Spleen (tissue), 11 donors: ENCODE results near the gene ZMYND19. TPM values are rescaled to one million over a fixed set of nuclear protein-coding genes. Genes with fewer than 3 reads are reported as not detected.
A peak's percentile ranks its signal among the peaks of the same experiment; 100 is the strongest.
"Not testable (repeated sequence)": the region's sequence is repeated elsewhere in the genome, so short reads cannot be mapped to it uniquely, and the experiment has no call there.

Experiments used
- DNase-seq: peaks from one replicate; pipeline ENCODE4 v3.0.0-alpha.2; 2020
- H3K27ac ChIP-seq, 8 donors: fragments of 200-600 bp; sonication (generic) in 7 of 8; 1 replicate in 4 of 8; 2 replicates in 4 of 8; pipeline versions ENCODE4 v1.5.0 to v1.8.0; 2016 to 2021; ENCODE audit warnings: inconsistent platforms in 4 of 8, mild to moderate bottlenecking in 4 of 8, moderate library complexity in 1 of 8
- H3K27me3 ChIP-seq, 7 donors: fragments of 200-600 bp; sonication (generic) in 6 of 7; replicated peaks in 1 of 7; 1 replicate in 4 of 7; 2 replicates in 3 of 7; pipeline versions ENCODE4 v1.5.0 to v1.8.0; 2016 to 2021; ENCODE audit warnings: inconsistent platforms in 3 of 7, mild to moderate bottlenecking in 1 of 7
- H3K36me3 ChIP-seq, 6 donors: fragments of 200-600 bp; sonication (generic) in 5 of 6; 1 replicate in 4 of 6; 2 replicates in 2 of 6; pipeline versions ENCODE4 v1.5.0 to v1.8.0; 2016 to 2021; ENCODE audit warnings: inconsistent platforms in 2 of 6
- H3K4me1 ChIP-seq, 6 donors: fragments of 200-600 bp; sonication (generic) in 5 of 6; 1 replicate in 3 of 6; 2 replicates in 3 of 6; pipeline versions ENCODE4 v1.5.0 to v1.8.0; 2016 to 2021; ENCODE audit warnings: inconsistent platforms in 3 of 6
- H3K4me3 ChIP-seq, 8 donors: fragments of 200-600 bp; sonication (generic) in 7 of 8; 1 replicate in 4 of 8; 2 replicates in 4 of 8; pipeline versions ENCODE4 v1.5.0 to v1.8.0; 2016 to 2021; ENCODE audit warnings: inconsistent platforms in 4 of 8, mild to moderate bottlenecking in 4 of 8, moderate library complexity in 2 of 8
- H3K9me3 ChIP-seq, 8 donors: fragments of 200-600 bp; sonication (generic) in 7 of 8; 1 replicate in 4 of 8; 2 replicates in 4 of 8; pipeline versions ENCODE4 v1.5.0 to v1.8.0; 2016 to 2021; ENCODE audit warnings: inconsistent platforms in 4 of 8
- POLR2A ChIP-seq, 3 donors: fragments of 450-650 bp; IDR thresholded peaks; one replicate each; pipeline ENCODE4 v1.5.1; 2017; ENCODE audit warnings: antibody characterized with exemption in 3 of 3, mild to moderate bottlenecking in 1 of 3
- POLR2AphosphoS5 ChIP-seq, 3 donors: sonication (generic); formaldehyde crosslinking; IDR thresholded peaks; one replicate each; pipeline ENCODE4 v1.5.1; 2017; ENCODE audit warnings: antibody characterized with exemption in 3 of 3
- WGBS, 5 donors: extraction: QIAGEN DNeasy Blood & Tissue Kit in 3 of 5; methylation state at CpG; one replicate each; pipeline versions ENCODE4 v1.1.5 to v1.1.7; 2013 to 2018; 5-methylcytosine and 5-hydroxymethylcytosine counted together
- intact Hi-C: fragments of 100-400 bp; cut with DNase I; formaldehyde crosslinking; loops from one replicate; pipeline ENCODE4 v1.15.0; 2023; ENCODE audit warnings: low total_unique reads
- polyA plus RNA-seq, 3 donors: library from polyadenylated mRNA; stranded (reverse); fragments of 200-250 nt; gene quantifications; one replicate each; pipeline ENCODE4 v1.2.1, GENCODE V29; 2013
- small RNA-seq, 4 donors: library from RNA; depleted of rRNA; stranded (forward); fragments of <200 nt; gene quantifications; one replicate each; pipeline ENCODE3, GENCODE V24; 2016
- total RNA-seq, 7 donors: library from RNA; depleted of rRNA in 3 of 7; stranded (reverse); fragments of >200 nt in 3 of 7; fragmentation: NEBNext Ultra II Directional in 4 of 7; extraction: Animal tissue kit (Norgen Biotek cat#: 25700) in 4 of 7; gene quantifications; one replicate each; pipeline versions ENCODE4 v1.1.0 to v1.2.1, GENCODE V29; 2016 to 2021
- TF ChIP-seq, protein P1 (sequence below), 11 experiments: fragments of 200-600 bp in 7 of 11; fragments of 450-650 bp in 4 of 11; sonication (generic) in 4 of 11; IDR thresholded peaks in 8 of 11; conservative IDR thresholded peaks in 3 of 11; 1 replicate in 7 of 11; 2 replicates in 4 of 11; pipeline versions ENCODE4 v1.4.0 to v1.8.0; 2016 to 2021; ENCODE audit warnings: antibody characterized with exemption in 11 of 11, inconsistent platforms in 4 of 11, mild to moderate bottlenecking in 1 of 11
- donor health status: healthy with polysubstance abuse.
- donor health status: DM: no; HTN: no; CAD: no; lungs with moderate emphysema.
- donor health status: DM: no; HTN: no; CAD: no.
- donor health status: Bipolar disorder and iron deficiency.
- donor health status: healthy.
- donor health status: DM: no; HTN: no; CAD: no.
- donor health status: DM: yes; HTN: yes; CAD: no.

The ZMYND19 gene
- total and polyA plus RNA-seq, 10 donors = 12.7 to 24.1 (median 16.3) TPM

DNA sequence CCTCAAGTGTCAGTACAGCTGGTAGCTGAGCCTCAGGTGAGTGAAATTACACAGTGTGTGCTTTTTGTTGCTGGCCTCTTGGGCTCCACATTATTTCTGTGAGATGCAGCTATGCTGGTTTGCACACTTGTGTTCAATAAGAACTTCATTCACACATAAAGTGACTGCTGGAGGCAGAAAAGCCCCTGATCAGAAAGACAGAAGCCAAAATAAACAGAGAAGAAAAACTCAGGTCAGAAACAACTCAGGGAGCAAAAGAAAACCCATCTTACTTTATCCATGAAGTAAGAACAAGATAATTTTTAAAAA is 55.2 kb downstream of the ZMYND19 start:
- Histone ChIP-seq H3K27ac (no peak overlapping the region), H3K36me3 (peaks cover 0 to 12% (median 0%) of the 10 kb centered on the region in 6 donors), H3K27me3 (no peaks in the 10 kb centered on the region), H3K4me1 (peaks cover 6 to 31% (median 10%) of the 10 kb centered on the region in 6 donors), H3K4me3 (no peak overlapping the region), H3K9me3 (peaks cover 0 to 7% (median 0%) of the 10 kb centered on the region in 8 donors)
- DNase-seq = no peak
- intact Hi-C loops = no loop called here
- TF ChIP-seq POLR2AphosphoS5 (IDR thresholded peaks at IDR 0.05) (no peak), POLR2A (IDR thresholded peaks at IDR 0.05) (no peak)
- TF ChIP-seq, protein P1, sequence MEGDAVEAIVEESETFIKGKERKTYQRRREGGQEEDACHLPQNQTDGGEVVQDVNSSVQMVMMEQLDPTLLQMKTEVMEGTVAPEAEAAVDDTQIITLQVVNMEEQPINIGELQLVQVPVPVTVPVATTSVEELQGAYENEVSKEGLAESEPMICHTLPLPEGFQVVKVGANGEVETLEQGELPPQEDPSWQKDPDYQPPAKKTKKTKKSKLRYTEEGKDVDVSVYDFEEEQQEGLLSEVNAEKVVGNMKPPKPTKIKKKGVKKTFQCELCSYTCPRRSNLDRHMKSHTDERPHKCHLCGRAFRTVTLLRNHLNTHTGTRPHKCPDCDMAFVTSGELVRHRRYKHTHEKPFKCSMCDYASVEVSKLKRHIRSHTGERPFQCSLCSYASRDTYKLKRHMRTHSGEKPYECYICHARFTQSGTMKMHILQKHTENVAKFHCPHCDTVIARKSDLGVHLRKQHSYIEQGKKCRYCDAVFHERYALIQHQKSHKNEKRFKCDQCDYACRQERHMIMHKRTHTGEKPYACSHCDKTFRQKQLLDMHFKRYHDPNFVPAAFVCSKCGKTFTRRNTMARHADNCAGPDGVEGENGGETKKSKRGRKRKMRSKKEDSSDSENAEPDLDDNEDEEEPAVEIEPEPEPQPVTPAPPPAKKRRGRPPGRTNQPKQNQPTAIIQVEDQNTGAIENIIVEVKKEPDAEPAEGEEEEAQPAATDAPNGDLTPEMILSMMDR (IDR thresholded peaks at IDR 0.05 in 8 of 11, conservative IDR thresholded peaks at IDR 0.05 in 3 of 11) = peak in 1 of 11 experiments; percentile 2

DNA sequence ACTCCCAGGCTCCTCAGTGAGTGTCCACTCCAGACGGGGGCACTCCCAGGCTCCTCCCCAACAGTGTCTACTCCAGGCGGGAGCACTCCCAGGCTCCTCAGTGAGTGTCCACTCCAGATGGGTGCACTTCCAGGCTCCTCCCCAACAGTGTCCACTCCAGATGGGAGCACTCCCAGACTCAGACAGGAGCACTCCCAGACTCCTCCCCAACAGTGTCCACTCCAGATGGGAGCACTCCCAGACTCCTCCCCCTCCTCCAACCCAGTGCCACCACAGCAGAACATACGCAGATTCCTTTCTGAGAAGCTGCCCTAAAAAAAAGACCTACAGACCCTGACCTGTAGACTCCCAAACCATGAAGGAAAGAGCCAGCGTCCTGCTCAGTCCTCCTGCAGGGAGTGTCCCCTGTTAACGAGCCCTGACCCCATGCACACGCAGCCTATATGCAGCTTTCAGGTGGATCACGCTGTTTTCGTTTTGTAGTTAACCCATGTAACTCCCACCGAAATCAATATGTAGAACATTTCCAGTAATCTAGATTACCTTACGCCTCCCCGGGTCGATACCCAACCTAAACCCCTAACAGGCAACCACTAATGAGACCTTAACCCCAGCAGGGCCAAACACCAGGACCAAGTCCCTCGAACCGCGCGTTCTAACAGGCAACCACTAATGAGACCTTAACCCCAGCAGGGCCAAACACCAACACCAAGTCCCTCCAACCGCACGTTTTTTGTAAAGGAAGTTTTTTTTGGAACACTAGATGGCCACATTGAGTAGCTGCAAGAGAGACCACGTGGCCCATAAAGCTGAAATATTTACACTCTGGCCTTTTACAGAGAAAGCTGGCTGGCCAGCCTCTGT is 55.8 kb downstream of the ZMYND19 start:
- peaks cover 6 to 31% (median 10%) of the 10 kb centered on the region in 6 donors for H3K4me1 ChIP-seq
- DNase-seq = no peak
- no peaks in the 10 kb centered on the region for H3K27me3 ChIP-seq
- WGBS, 5 donors = 48 to 57% (median 51%) methylated on average over 19 of the region's 19 CpGs
- intact Hi-C loops = no loop called here
- no peak overlapping the region for H3K4me3 ChIP-seq
- H3K9me3 ChIP-seq = peaks cover 0 to 7% (median 0%) of the 10 kb centered on the region in 8 donors
- no peak overlapping the region for H3K27ac ChIP-seq
- H3K36me3 ChIP-seq = peaks cover 0 to 7% (median 0%) of the 10 kb centered on the region in 6 donors
- no peak for TF ChIP-seq POLR2A (IDR thresholded peaks at IDR 0.05)
- TF ChIP-seq, protein P1 (IDR thresholded peaks at IDR 0.05 in 8 of 11, conservative IDR thresholded peaks at IDR 0.05 in 3 of 11) = peak in 9 of 11 experiments; percentile 6 to 61 (median 46)

DNA sequence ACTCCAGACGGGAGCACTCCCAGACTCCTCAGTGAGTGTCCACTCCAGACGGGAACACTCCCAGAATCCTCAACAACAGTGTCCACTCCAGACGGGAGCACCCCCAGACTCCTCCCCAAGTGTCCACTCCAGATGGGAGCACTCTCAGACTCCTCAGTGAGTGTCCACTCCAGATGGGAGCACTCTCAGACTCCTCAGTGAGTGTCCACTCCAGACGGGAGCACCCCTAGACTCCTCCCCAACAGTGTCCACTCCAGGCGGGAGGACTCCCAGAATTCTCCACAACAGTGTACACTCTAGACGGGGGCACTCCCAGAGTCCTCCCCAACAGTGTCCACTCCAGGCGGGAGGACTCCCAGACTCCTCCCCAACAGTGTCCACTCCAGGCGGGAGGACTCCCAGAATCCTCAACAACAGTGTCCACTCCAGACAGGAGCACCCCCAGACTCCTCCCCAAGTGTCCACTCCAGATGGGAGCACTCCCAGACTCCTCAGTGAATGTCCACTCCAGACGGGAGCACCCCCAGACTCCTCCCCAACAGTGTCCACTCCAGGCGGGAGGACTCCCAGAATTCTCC is 57.3 kb downstream of the ZMYND19 start:
- H3K27ac ChIP-seq, intact Hi-C loops, H3K36me3 ChIP-seq, DNase-seq, H3K27me3 ChIP-seq, H3K9me3 ChIP-seq, H3K4me3 ChIP-seq: not testable (repeated sequence)
- 83 to 95% (median 93%) methylated on average over 10 of the region's 10 CpGs for WGBS, 5 donors
- H3K4me1 ChIP-seq = peaks cover 6 to 31% (median 10%) of the 10 kb centered on the region in 6 donors

Small RNA genes lying within 50 kb of the gene (small RNA-seq; reads per million reads assigned to genes)
- gene RF00017 = 0 reads per million in 4 donors

Other genes starting within 250 kb of the ZMYND19 start
- gene EXD3, start 167.3 kb downstream of the ZMYND19 start, total RNA-seq = 10 to 100 TPM; 14.5 to 52.8 (median 29.8) TPM
- 10 to 100 TPM; 15.6 to 62.3 (median 43.4) TPM for gene EXD3, start 167.3 kb downstream of the ZMYND19 start, polyA plus RNA-seq
- 10 to 100 TPM in 2 of 7 donors, 1 to 10 TPM in 5; 1.9 to 15.0 (median 5.3) TPM for gene NOXA1, start 167.1 kb downstream of the ZMYND19 start, total RNA-seq
- 10 to 100 TPM in 1 of 3 donors, 1 to 10 TPM in 2; 3.2 to 10.7 (median 7.8) TPM for gene NOXA1, start 167.1 kb downstream of the ZMYND19 start, polyA plus RNA-seq
- gene ENTPD8, start 149.2 kb downstream of the ZMYND19 start, total RNA-seq = under 1 TPM in 3 of 7 donors, not detected in 4; 0.26 to 0.37 (median 0.28) TPM
- gene ENTPD8, start 149.2 kb downstream of the ZMYND19 start, polyA plus RNA-seq = under 1 TPM; 0.07 to 0.10 (median 0.09) TPM
- 10 to 100 TPM; 21.8 to 39.0 (median 25.5) TPM for gene NSMF, start 131.2 kb downstream of the ZMYND19 start, total RNA-seq
- 10 to 100 TPM; 21.8 to 49.3 (median 26.7) TPM for gene NSMF, start 131.2 kb downstream of the ZMYND19 start, polyA plus RNA-seq
- gene PNPLA7, start 40.1 kb downstream of the ZMYND19 start, total RNA-seq = 10 to 100 TPM in 4 of 7 donors, 1 to 10 TPM in 3; 5.1 to 22.7 (median 11.3) TPM
- gene PNPLA7, start 40.1 kb downstream of the ZMYND19 start, polyA plus RNA-seq = 10 to 100 TPM in 2 of 3 donors, 1 to 10 TPM in 1; 8.4 to 19.9 (median 10.1) TPM
- 10 to 100 TPM; 20.5 to 38.1 (median 32.8) TPM for gene MRPL41, start 38.6 kb downstream of the ZMYND19 start, total RNA-seq
- gene MRPL41, start 38.6 kb downstream of the ZMYND19 start, polyA plus RNA-seq = 10 to 100 TPM; 69.9 to 98.1 (median 84.9) TPM
- gene DPH7, start 11.6 kb downstream of the ZMYND19 start, total RNA-seq = 10 to 100 TPM; 31.7 to 47.3 (median 39.8) TPM
- 10 to 100 TPM; 41.3 to 80.5 (median 67.4) TPM for gene DPH7, start 11.6 kb downstream of the ZMYND19 start, polyA plus RNA-seq
- 10 to 100 TPM; 51.4 to 85.2 (median 70.2) TPM for gene ARRDC1, start 15.2 kb upstream of the ZMYND19 start, total RNA-seq
- 100 to 1,000 TPM in 1 of 3 donors, 10 to 100 TPM in 2; 60.1 to 158 (median 95.1) TPM for gene ARRDC1, start 15.2 kb upstream of the ZMYND19 start, polyA plus RNA-seq
- gene EHMT1, start 28.5 kb upstream of the ZMYND19 start, total RNA-seq = 100 to 1,000 TPM in 6 of 7 donors, 10 to 100 TPM in 1; 87.7 to 163 (median 130) TPM
- 10 to 100 TPM; 35.5 to 60.9 (median 54.9) TPM for gene EHMT1, start 28.5 kb upstream of the ZMYND19 start, polyA plus RNA-seq